Loucy (cell line): ENCODE results near the gene ANKRD33B.
"Not testable (repeated sequence)": the region's sequence is repeated elsewhere in the genome, so short reads cannot be mapped to it uniquely, and the experiment has no call there.

Source experiments
- H2AFZ ChIP-seq: fragments of 200-600 bp; sonication (generic); 2 replicates; pipeline ENCODE4 v1.6.0; 2016; ENCODE audit warnings: antibody characterized with exemption, mild to moderate bottlenecking, low read length, moderate library complexity
- H3F3A ChIP-seq: fragments of 200-600 bp; 2 replicates; pipeline ENCODE4 v1.6.0; 2016; ENCODE audit warnings: antibody characterized with exemption, low read depth, mild to moderate bottlenecking
- H3K27me3 ChIP-seq: fragments of 200-600 bp; sonication (generic); 2 replicates; pipeline ENCODE4 v1.6.1; 2014; ENCODE audit warnings: low read length, mild to moderate bottlenecking; ENCODE audit not compliant: insufficient read depth, poor library complexity, severe bottlenecking
- H3K36me3 ChIP-seq: fragments of 200-600 bp; sonication (generic); 2 replicates; pipeline ENCODE4 v1.6.1; 2016; ENCODE audit warnings: low read length; ENCODE audit not compliant: insufficient read depth
- H3K4me1 ChIP-seq: fragments of 200-600 bp; sonication (generic); 2 replicates; pipeline ENCODE4 v1.5.1; 2014; ENCODE audit warnings: low read length, mild to moderate bottlenecking; ENCODE audit not compliant: insufficient read depth, poor library complexity, severe bottlenecking
- H3K4me2 ChIP-seq: fragments of 200-600 bp; sonication (generic); 2 replicates; pipeline ENCODE4 v1.6.0; 2014; ENCODE audit warnings: antibody characterized with exemption, low read length, low read depth, mild to moderate bottlenecking; ENCODE audit not compliant: poor library complexity, severe bottlenecking
- H3K4me3 ChIP-seq: fragments of 200-600 bp; sonication (generic); 2 replicates; pipeline ENCODE4 v1.5.1; 2014; ENCODE audit warnings: low read length, mild to moderate bottlenecking, mixed read lengths; ENCODE audit not compliant: poor library complexity, severe bottlenecking
- H3K79me2 ChIP-seq: fragments of 200-600 bp; sonication (generic); 2 replicates; pipeline ENCODE4 v1.6.1; 2014; ENCODE audit warnings: low read length; ENCODE audit not compliant: insufficient read depth
- H3K9ac ChIP-seq: fragments of 200-600 bp; sonication (generic); 2 replicates; pipeline ENCODE4 v1.6.0; 2014; ENCODE audit warnings: mild to moderate bottlenecking, low read depth, low read length, moderate library complexity; ENCODE audit not compliant: poor library complexity, severe bottlenecking
- H3K9me2 ChIP-seq: fragments of 200-600 bp; sonication (generic); replicated peaks from 2 replicates; pipeline ENCODE4 v1.6.1; 2016; ENCODE audit warnings: low read depth, low read length, mixed read lengths
- H3K9me3 ChIP-seq: fragments of 200-600 bp; sonication (generic); 2 replicates; pipeline ENCODE4 v1.6.1; 2014; ENCODE audit warnings: mild to moderate bottlenecking, antibody characterized with exemption, low read length, low read depth; ENCODE audit not compliant: insufficient read depth
- H4K20me1 ChIP-seq: fragments of 200-600 bp; sonication (generic); 2 replicates; pipeline ENCODE4 v1.6.0; 2014; ENCODE audit warnings: antibody characterized with exemption, low read length, mild to moderate bottlenecking; ENCODE audit not compliant: insufficient read depth, poor library complexity, severe bottlenecking
- EZH2phosphoT487 ChIP-seq: fragments of 200-600 bp; IDR thresholded peaks from 2 replicates; pipeline ENCODE4 v1.6.1; 2018; ENCODE audit warnings: antibody characterized with exemption, mild to moderate bottlenecking, moderate library complexity, borderline replicate concordance
- TF ChIP-seq, protein P1 (sequence below): fragments of 200-600 bp; sonication (generic); conservative IDR thresholded peaks from 2 replicates; pipeline ENCODE4 v1.5.1; 2014; ENCODE audit warnings: mild to moderate bottlenecking, antibody characterized with exemption, low read length

ANKRD33B gene

DNA sequence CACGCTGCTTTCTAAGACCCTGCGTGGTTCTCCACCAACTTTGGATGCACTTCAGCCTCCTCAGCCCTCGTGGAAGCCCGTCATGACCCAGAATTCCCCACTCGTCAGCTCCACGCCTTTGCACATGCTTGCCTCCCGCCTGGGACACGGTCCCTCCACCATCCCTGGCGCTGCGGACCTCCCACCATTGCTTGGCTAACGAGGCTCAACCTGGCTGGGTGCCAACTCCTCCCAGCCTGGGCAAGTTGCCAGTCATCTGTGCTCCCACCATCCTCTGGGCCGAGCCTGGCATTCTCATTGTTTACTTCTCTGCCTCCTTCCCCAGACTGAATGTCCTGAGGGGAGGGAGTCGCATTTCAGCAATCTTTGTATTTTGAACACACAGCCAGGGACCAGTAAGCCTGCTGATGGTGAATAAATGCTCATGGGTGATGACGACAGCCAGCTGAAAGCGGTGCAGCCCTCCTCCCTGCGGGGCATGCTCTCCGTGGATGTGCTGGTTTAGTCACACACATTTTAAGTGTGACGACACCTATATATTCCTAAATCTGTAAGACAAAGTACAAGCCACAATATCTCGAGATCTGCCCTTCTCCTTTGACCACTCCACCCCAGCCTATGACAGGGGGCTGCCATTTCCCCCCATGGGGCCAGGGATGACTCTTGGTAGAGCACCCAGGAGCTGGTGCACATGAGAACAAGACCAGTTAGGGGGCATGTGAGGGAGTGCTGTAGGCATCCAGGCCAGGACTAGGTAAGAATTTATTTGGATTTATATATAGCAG is 37.6 kb downstream of the ANKRD33B start:
- no peaks in the 10 kb centered on the region for H3K27me3 ChIP-seq
- H3K4me2 ChIP-seq, result no peak overlapping the region
- H3K4me3 ChIP-seq, result no peak overlapping the region
- H3F3A ChIP-seq, result no peaks in the 10 kb centered on the region
- no peak for TF ChIP-seq EZH2phosphoT487
- TF ChIP-seq, protein P1, sequence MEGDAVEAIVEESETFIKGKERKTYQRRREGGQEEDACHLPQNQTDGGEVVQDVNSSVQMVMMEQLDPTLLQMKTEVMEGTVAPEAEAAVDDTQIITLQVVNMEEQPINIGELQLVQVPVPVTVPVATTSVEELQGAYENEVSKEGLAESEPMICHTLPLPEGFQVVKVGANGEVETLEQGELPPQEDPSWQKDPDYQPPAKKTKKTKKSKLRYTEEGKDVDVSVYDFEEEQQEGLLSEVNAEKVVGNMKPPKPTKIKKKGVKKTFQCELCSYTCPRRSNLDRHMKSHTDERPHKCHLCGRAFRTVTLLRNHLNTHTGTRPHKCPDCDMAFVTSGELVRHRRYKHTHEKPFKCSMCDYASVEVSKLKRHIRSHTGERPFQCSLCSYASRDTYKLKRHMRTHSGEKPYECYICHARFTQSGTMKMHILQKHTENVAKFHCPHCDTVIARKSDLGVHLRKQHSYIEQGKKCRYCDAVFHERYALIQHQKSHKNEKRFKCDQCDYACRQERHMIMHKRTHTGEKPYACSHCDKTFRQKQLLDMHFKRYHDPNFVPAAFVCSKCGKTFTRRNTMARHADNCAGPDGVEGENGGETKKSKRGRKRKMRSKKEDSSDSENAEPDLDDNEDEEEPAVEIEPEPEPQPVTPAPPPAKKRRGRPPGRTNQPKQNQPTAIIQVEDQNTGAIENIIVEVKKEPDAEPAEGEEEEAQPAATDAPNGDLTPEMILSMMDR, result no peak
- H2AFZ ChIP-seq, result no peak overlapping the region
- H4K20me1 ChIP-seq, result no peaks in the 10 kb centered on the region
- H3K9ac ChIP-seq, result no peak overlapping the region
- no peaks in the 10 kb centered on the region for H3K36me3 ChIP-seq
- no peaks in the 10 kb centered on the region for H3K9me2 ChIP-seq
- H3K9me3 ChIP-seq, result no peaks in the 10 kb centered on the region
- H3K79me2 ChIP-seq, result no peaks in the 10 kb centered on the region; the same call in 1 of the 2 replicates
- H3K4me1 ChIP-seq, result peaks cover 8% of the 10 kb centered on the region

DNA sequence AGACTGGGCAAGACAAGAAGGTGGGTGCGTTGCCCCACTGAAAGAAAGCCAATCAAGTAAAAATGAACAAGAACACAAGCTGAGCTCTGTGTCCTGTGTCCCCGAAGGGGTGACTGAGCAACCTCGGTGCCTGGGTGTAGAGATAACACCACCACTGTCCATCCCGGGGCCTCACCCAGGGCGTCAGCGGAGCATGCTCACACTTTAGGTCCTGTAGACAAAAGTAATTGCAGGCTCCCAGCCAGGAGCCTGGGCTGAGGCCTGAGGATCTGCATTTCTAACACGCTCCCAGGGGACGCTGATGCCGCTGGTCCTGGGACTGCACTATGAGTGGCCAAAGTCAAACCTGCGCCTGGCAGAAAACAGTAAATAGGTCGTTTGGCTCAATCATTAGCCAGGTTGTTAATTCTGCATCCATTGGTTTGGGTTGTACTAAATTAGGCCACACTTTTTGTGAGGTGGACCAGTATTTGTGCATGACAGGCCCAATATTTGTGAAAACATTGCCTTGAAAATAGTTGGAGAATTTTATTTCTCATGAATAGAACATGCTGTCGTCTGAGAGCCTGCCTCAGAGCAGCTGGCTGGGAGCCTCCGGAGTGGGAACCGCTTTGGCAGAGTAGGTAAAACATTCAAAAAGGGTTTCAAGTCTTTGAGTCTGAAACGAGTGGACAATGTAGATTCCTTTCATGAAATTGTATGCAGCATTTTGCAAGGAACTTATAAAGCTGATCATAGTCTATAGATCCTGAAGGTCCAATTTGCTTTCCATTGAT is 38.3 kb downstream of the ANKRD33B start:
- Histone ChIP-seq H3K4me1 (peaks cover 14% of the 10 kb centered on the region), H4K20me1 (no peaks in the 10 kb centered on the region), H3K9me3 (no peaks in the 10 kb centered on the region), H3K9ac (no peak overlapping the region), H3F3A (no peaks in the 10 kb centered on the region), H2AFZ (no peak overlapping the region), H3K36me3 (no peaks in the 10 kb centered on the region), H3K4me3 (no peak overlapping the region), H3K27me3 (no peaks in the 10 kb centered on the region), H3K4me2 (no peak overlapping the region), H3K9me2 (no peaks in the 10 kb centered on the region), H3K79me2 (no peaks in the 10 kb centered on the region; the same call in 1 of the 2 replicates)
- TF ChIP-seq, protein P1, result no peak
- TF ChIP-seq EZH2phosphoT487, result no peak

DNA sequence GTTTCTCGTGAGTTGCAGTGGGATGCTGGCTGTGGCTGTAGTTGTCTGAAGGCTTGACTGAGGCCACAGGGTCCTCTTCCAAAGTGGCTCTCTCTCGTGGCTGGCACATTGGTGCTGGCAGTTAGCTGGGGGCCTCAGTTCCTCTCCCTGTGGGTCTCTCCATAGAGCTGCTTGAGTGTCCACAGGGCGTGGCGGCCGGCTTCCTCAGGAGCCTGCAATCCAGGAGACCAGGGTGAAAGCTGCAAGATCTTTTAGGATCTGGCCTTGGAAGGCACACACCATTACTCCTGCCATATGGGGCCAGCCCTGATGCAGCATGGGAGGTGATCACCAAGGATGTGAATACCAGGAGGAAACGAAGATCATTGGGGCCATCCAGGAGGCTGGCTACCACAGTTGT is 41.1 kb downstream of the ANKRD33B start:
- Histone ChIP-seq H3K9me3 (no peaks in the 10 kb centered on the region), H3K4me1 (peaks cover 22% of the 10 kb centered on the region), H2AFZ (no peak overlapping the region), H3K9me2 (no peaks in the 10 kb centered on the region), H3F3A (no peaks in the 10 kb centered on the region), H4K20me1 (no peaks in the 10 kb centered on the region), H3K79me2 (no peaks in the 10 kb centered on the region; the same call in 1 of the 2 replicates), H3K4me3 (no peak overlapping the region), H3K9ac (no peak overlapping the region), H3K27me3 (no peaks in the 10 kb centered on the region), H3K36me3 (no peaks in the 10 kb centered on the region), H3K4me2 (no peak overlapping the region)
- TF ChIP-seq, protein P1, result no peak
- no peak for TF ChIP-seq EZH2phosphoT487

DNA sequence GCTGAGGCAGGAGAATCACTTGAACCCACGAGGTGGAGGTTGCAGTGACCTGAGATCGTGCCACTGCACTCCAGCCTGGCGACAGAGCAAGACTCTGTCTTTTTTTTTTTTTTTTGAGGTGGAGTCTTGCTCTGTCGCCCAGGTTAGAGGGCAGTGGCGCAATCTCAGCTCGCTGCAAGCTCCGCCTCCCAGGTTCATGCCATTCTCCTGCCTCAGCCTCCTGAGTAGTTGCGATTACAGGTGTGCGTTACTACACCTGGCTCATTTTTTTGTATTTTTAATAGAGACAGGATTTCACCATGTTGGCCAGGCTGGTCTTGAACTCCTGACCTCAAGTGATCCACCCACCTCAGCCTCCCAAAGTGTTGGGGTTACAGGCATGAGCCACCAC is 42.8 kb downstream of the ANKRD33B start:
- Histone ChIP-seq H3K4me2 (peak overlapping the region; percentile 60), H3K4me1 (peaks cover 18% of the 10 kb centered on the region), H3K4me3 (peak overlapping the region; percentile 48)
- H4K20me1 ChIP-seq, H3K79me2 ChIP-seq, H3K9ac ChIP-seq, H3K9me3 ChIP-seq, H3K27me3 ChIP-seq, H2AFZ ChIP-seq, H3K36me3 ChIP-seq, H3F3A ChIP-seq, H3K9me2 ChIP-seq: not testable (repeated sequence)
